Measurements from ENCODE around the gene IRF2BPL. TPM values are rescaled to one million over a fixed set of nuclear protein-coding genes. Genes with fewer than 3 reads are reported as not detected.

Gene IRF2BPL
- polyA plus RNA-seq, 4 donors = 45.7 to 71.0 (median 55.0) TPM

GRCh38 chr14:76995279-76996035 is 33.1 kb downstream of the IRF2BPL start:
- DNase-seq (ENCODE audit: low read depth in 4 of 4, low spot score in 2 of 4) = no peak

DNA sequence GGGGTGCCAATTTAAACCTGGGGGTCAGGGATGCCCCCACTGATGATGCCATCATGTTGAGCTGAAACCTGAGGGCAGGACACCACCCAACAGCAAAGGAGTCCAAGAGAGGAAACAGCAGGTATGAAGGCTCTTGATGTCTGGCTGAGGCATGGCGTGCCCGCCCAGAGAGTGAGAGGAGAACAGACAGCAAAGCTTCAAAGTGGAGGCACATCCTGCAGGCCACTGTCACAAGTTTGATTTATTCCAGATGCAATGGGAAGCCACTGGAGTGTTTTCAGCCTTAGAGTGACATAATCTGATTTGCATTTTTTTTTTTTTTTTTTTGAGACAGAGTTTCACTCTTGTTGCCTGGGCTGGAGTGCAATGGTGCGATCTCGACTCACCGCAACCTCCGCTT is 34.8 kb downstream of the IRF2BPL start:
- no peak for DNase-seq (ENCODE audit: low read depth in 4 of 4, low spot score in 2 of 4)

- no peak for DNase-seq (ENCODE audit: low read depth in 4 of 4, low spot score in 2 of 4)
Measured at GRCh38 chr14:76990084-76990483, 38.4 kb downstream of the IRF2BPL start.

DNA sequence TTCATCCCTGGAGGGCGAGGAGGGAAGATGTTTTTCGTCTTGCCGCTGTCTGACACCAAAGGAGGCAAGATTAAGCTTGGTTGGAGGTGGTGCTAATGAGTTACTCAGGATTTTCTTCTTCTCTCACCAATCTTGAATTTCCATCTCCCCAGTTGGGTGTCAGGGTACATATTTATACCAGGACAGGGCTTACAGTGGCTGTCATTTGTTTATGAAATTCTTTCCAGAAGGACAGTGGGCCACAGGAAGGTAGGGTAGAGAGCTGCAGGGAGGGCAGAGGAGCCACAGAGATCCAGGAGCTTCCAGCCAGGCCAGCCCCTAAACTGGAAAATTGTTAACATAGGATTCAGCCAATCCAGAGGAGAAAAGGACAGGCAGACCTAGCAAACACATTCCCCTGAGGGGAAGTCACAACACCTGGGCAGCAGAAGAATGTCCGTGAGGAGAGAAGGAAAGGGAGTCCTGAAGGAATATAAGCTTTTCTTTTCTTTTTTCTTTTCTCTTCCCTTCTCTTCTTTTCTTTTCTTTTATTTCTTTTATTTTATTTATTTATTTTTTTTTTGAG is 40.5 kb downstream of the IRF2BPL start:
- DNase-seq (ENCODE audit: low read depth in 4 of 4, low spot score in 2 of 4) = no peak

- DNase-seq (ENCODE audit: low read depth in 4 of 4, low spot score in 2 of 4) = no peak
Measured at GRCh38 chr14:76986231-76986565, 42.3 kb downstream of the IRF2BPL start.

GRCh38 chr14:76985540-76986230 is 42.8 kb downstream of the IRF2BPL start:
- no peak for DNase-seq (ENCODE audit: low read depth in 4 of 4, low spot score in 2 of 4)

DNA sequence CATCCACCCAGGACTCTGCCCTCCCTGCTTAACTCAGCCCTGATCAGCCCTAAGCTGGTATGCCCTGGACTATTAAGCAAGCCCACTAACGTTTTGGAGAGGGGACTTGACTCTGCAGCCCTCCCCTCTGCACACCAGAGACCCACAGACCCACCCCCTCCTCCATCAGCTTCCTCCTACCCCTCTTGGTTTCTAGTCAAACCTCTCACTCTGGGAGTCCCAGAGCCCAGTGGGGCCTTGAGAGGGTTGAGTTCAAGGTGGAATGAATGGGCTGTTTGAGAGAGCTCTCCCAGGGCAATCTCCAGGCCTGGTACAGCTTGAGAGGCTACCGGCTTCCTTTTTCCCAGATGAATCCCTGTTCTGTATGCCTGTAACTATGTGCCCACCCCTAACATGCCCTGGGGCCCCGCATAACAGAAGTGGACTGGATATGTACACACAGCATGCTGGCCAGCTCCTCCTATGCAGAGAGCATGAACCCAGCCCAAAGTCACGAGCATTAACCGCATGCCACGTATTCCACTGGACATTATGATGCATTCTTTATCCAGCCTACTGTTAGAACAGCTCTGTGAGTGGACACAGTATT is 43.6 kb downstream of the IRF2BPL start:
- no peak for DNase-seq (ENCODE audit: low read depth in 4 of 4, low spot score in 2 of 4)

DNA sequence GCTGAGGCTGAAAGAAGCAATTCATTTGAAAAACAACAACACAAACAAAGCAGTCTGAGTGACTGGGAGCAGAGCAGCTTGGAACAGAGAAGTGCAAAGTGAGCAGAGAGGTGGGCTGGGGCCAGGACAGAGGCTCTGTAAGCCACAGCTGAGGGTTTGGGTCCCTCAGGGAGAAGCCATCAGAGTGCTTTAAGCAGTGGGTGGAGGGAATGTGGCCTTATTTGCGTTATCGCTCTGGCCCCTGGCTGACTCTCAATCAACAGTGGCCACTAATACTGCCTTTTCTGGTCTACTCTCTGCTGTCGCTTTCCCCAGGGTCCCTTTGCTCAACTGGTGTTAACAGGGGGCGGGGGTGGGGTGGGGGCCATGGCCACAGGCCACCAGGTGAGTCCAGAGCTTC is 44.2 kb downstream of the IRF2BPL start:
- no peak for DNase-seq (ENCODE audit: low read depth in 4 of 4, low spot score in 2 of 4)

DNA sequence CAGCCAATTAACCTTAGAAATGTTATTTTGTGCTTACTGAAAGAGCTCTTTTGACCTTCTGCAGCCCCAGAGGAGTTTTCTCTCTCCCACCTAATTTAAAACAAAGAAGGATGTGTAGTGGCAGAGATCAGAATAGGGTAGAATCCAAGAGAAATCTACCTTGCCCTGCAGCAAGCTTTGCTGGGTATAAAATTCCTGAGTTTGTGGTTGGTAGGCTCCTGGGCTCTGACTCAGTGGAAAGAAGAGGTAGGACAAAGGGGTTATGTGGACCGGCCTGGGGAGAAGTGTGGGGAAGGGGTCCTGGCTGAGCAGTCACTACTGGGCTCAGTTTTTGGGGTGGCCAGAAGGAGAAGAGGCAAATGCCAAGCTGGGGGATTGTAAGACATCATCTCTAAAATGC is 46.8 kb downstream of the IRF2BPL start:
- DNase-seq (ENCODE audit: low read depth in 4 of 4, low spot score in 2 of 4) = no peak

- DNase-seq (ENCODE audit: low read depth in 4 of 4, low spot score in 2 of 4) = no peak
Measured at GRCh38 chr14:76977793-76978720, 50.5 kb downstream of the IRF2BPL start.

- DNase-seq (ENCODE audit: low read depth in 4 of 4, low spot score in 2 of 4) = no peak
Measured at GRCh38 chr14:76976240-76977005, 52.1 kb downstream of the IRF2BPL start.

DNA sequence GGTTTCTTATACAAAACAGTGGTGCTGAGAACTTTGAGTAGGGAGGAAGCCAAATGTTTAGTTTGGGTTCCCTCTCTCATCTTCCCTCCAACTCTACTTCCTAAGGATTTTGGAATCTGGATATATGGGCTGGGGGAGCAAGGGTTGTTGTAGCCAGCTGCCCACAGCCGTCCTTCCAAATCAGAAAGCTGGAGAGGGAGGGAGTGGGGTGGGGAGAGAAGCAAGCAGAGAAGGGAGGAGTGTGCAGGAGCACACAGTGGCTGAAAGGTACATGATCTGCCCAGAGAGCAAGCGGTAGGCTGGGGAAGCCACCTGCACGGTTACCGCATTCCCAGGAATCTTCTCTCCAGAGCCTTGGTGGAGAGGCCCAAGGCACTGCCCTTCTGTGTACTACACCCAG is 52.7 kb downstream of the IRF2BPL start:
- DNase-seq (ENCODE audit: low read depth in 4 of 4, low spot score in 2 of 4) = no peak

DNA sequence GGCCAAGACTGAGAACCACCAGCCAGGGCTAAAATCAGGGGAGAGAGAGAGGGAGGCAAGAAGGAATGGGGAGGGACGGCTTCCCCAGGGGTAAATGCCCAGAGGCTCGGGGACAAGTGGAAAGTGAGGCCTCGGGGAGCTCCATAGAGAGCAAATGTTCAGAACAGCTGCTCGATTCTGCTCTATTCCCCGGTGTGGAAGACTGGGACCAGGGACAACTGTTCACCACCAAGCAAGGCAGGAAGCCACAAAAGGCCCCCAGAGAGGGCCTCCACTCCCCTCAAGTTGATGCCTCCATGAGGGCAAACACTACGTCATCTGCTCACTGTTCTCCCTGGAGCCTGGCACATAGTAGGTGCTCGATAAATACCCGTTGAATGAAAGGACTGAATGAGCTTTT is 53.5 kb downstream of the IRF2BPL start:
- DNase-seq (ENCODE audit: low read depth in 4 of 4, low spot score in 2 of 4) = no peak

Other genes starting within 250 kb of the IRF2BPL start
- 10 to 100 TPM; 22.3 to 40.0 (median 30.5) TPM for gene ANGEL1, start 215.8 kb downstream of the IRF2BPL start, polyA plus RNA-seq (ENCODE audit: insufficient read length in 4 of 4)
- gene LRRC74A, start 202.3 kb downstream of the IRF2BPL start, polyA plus RNA-seq (ENCODE audit: insufficient read length in 4 of 4) = not detected
- gene CIPC, start 69.5 kb upstream of the IRF2BPL start, polyA plus RNA-seq (ENCODE audit: insufficient read length in 4 of 4) = 10 to 100 TPM; 21.2 to 27.7 (median 24.1) TPM
- gene ZDHHC22, start 113.1 kb upstream of the IRF2BPL start, polyA plus RNA-seq (ENCODE audit: insufficient read length in 4 of 4) = under 1 TPM; 0.45 to 0.86 (median 0.55) TPM
- gene TMEM63C, start 153.1 kb upstream of the IRF2BPL start, polyA plus RNA-seq (ENCODE audit: insufficient read length in 4 of 4) = 1 to 10 TPM; 1.0 to 1.8 (median 1.4) TPM
- gene NGB, start 242.5 kb upstream of the IRF2BPL start, polyA plus RNA-seq (ENCODE audit: insufficient read length in 4 of 4) = not detected

Data from left renal cortex interstitium (tissue), 4 donors.